Naive thymus-derived CD4-positive, alpha-beta T cell (primary cell): ENCODE measurements around the gene YPEL1. TPM values are rescaled to one million over a fixed set of nuclear protein-coding genes. Genes with fewer than 3 reads are reported as not detected.
A peak's percentile ranks its signal among the peaks of the same experiment; 100 is the strongest.
"Not testable (repeated sequence)": the region's sequence is repeated elsewhere in the genome, so short reads cannot be mapped to it uniquely, and the experiment has no call there.

Source experiments
- ATAC-seq: fragments of 150-1000 bp; cut with Tn5 transposase; 2 replicates; pipeline ENCODE4 v1.10.0; 2021; ENCODE audit warnings: mild to moderate bottlenecking, moderate library complexity
- CTCF ChIA-PET: fragments of 350-600 bp; sonication (Branson Sonifier 250); formaldehyde crosslinking; loops from one replicate; lab custom pipeline; 2021; ENCODE audit warnings: antibody characterized with exemption; lab: Charles Lee
- POLR2A ChIA-PET: fragments of 350-600 bp; sonication (Branson Sonifier 250); formaldehyde crosslinking; loops from one replicate; lab custom pipeline; 2021; ENCODE audit warnings: antibody characterized with exemption, inconsistent platforms; lab: Charles Lee
- DNase-seq, 9 donors: peaks; one replicate each; pipeline versions ENCODE4 v3.0.0 to v3.0.0-alpha.2; 2020 to 2022; ENCODE audit warnings: mixed read lengths in 1 of 9
- H3K27ac ChIP-seq: one replicate; pipeline ENCODE4 v1.7.0; 2013; ENCODE audit warnings: mild to moderate bottlenecking, low read depth, low read length, moderate library complexity
- H3K27me3 ChIP-seq, 2 donors: one replicate each; pipeline ENCODE4 v1.7.0; 2013; ENCODE audit warnings: low read length in 2 of 2, mild to moderate bottlenecking in 2 of 2, moderate library complexity in 2 of 2; ENCODE audit not compliant: control insufficient read depth in 2 of 2, insufficient read depth in 2 of 2
- H3K36me3 ChIP-seq, 3 experiments: 1 replicate in 2 of 3; 2 replicates in 1 of 3; pipeline ENCODE4 v1.7.0; 2013; ENCODE audit warnings: low read length in 3 of 3, mild to moderate bottlenecking in 3 of 3, moderate library complexity in 1 of 3; ENCODE audit not compliant: insufficient read depth in 3 of 3, control insufficient read depth in 2 of 3
- H3K4me1 ChIP-seq, 2 donors: one replicate each; pipeline ENCODE4 v1.7.0; 2013; ENCODE audit warnings: low read length in 2 of 2, mild to moderate bottlenecking in 2 of 2, moderate library complexity in 1 of 2; ENCODE audit not compliant: control insufficient read depth in 2 of 2, insufficient read depth in 2 of 2
- H3K4me3 ChIP-seq: 2 replicates; pipeline ENCODE4 v1.7.0; 2013; ENCODE audit warnings: mild to moderate bottlenecking, low read length
- H3K9me3 ChIP-seq, 3 experiments: 1 replicate in 2 of 3; 2 replicates in 1 of 3; pipeline ENCODE4 v1.7.0; 2013; ENCODE audit warnings: low read length in 3 of 3; ENCODE audit not compliant: control insufficient read depth in 2 of 3
- H3K27ac Mint-ChIP-seq, 9 donors: one replicate each; pipeline ENCODE4 v1.8.0; 2020 to 2022; ENCODE audit warnings: mixed read lengths in 9 of 9, mild to moderate bottlenecking in 8 of 9, moderate library complexity in 5 of 9, inconsistent platforms in 2 of 9
- H3K27me3 Mint-ChIP-seq, 5 donors: one replicate each; pipeline ENCODE4 v1.8.0; 2021 to 2022; ENCODE audit warnings: mixed read lengths in 5 of 5, mild to moderate bottlenecking in 1 of 5
- H3K36me3 Mint-ChIP-seq, 5 donors: one replicate each; pipeline ENCODE4 v1.8.0; 2020 to 2022; ENCODE audit warnings: mixed read lengths in 5 of 5, mild to moderate bottlenecking in 3 of 5, inconsistent platforms in 1 of 5
- H3K4me1 Mint-ChIP-seq, 7 donors: one replicate each; pipeline ENCODE4 v1.8.0; 2020 to 2022; ENCODE audit warnings: mixed read lengths in 7 of 7, mild to moderate bottlenecking in 3 of 7, inconsistent platforms in 1 of 7
- H3K4me3 Mint-ChIP-seq, 10 donors: one replicate each; pipeline ENCODE4 v1.8.0; 2020 to 2022; ENCODE audit warnings: mild to moderate bottlenecking in 10 of 10, mixed read lengths in 10 of 10, moderate library complexity in 6 of 10, inconsistent platforms in 2 of 10
- H3K9me3 Mint-ChIP-seq, 11 donors: one replicate each; pipeline ENCODE4 v1.8.0; 2020 to 2022; ENCODE audit warnings: mixed read lengths in 11 of 11, mild to moderate bottlenecking in 4 of 11, inconsistent platforms in 1 of 11, moderate library complexity in 1 of 11
- intact Hi-C, 2 donors: fragments of 100-400 bp; cut with micrococcal nuclease; formaldehyde crosslinking; loops; one replicate each; pipeline ENCODE4 v1.15.1; 2023
- polyA plus RNA-seq, 2 donors: library from polyadenylated mRNA; unstranded; fragments of 300-500 nt; fragmentation: Illumina TruSeq; gene quantifications; one replicate each; pipeline ENCODE4 v1.2.3, GENCODE V29; 2021
- total RNA-seq, 6 experiments: library from RNA in 5 of 6; stranded (reverse) in 5 of 6; gene quantifications; 1 replicate in 5 of 6; 2 replicates in 1 of 6; pipeline ENCODE4 v1.2.3 and lab custom pipeline; 2021 to 2026

The YPEL1 gene
- total and polyA plus RNA-seq, 7 experiments from 2014 or later: 1.5 to 9.5 (median 3.6) TPM

GRCh38 chr22:21694795-21695429 lies 40.7 kb downstream of the YPEL1 start:
- Histone ChIP-seq H3K4me3 (no peak overlapping the region), H3K27me3 (no peaks in the 10 kb centered on the region), H3K36me3 (peaks cover 0 to 76% (median 0%) of the 10 kb centered on the region in 3 experiments), H3K9me3 (no peaks in the 10 kb centered on the region), H3K27ac (no peak overlapping the region), H3K4me1 (no peaks in the 10 kb centered on the region)
- Mint-ChIP-seq H3K27ac (no peak overlapping the region), H3K36me3 (peaks cover 0 to 21% (median 6%) of the 10 kb centered on the region in 5 donors), H3K4me3 (no peak overlapping the region), H3K4me1 (peaks cover 2 to 5% (median 4%) of the 10 kb centered on the region in 7 donors), H3K9me3 (no peaks in the 10 kb centered on the region), H3K27me3 (no peaks in the 10 kb centered on the region)
- intact Hi-C loops: no loop called here
- ATAC-seq: no peak
- ChIA-PET CTCF (no interaction called here), POLR2A (no interaction called here)
- DNase-seq: no peak

DNA sequence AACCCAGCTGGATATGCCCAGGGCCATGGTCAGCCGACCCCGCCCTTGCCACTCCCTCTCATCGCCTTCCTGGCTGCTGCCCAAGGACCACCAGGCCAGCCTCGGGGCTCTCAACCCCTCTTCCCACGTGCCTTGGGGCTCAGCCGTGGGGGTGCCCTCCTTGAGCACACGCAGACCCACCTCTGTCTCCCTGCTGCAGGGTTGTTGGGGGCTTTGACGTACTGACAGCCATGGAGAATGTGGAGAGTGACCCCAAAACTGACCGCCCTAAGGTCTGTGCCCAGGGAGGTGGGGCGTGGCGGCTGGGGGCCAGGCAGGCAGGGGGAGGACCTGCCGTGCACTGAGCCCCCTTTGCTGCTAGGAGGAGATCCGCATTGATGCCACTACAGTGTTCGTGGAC lies 41.2 kb downstream of the YPEL1 start:
- Mint-ChIP-seq H3K4me3 (no peak overlapping the region), H3K9me3 (no peaks in the 10 kb centered on the region), H3K36me3 (peaks cover 0 to 25% (median 6%) of the 10 kb centered on the region in 5 donors), H3K27ac (no peak overlapping the region), H3K27me3 (no peaks in the 10 kb centered on the region), H3K4me1 (peaks cover 3 to 8% (median 4%) of the 10 kb centered on the region in 7 donors)
- H3K9me3 ChIP-seq: no peaks in the 10 kb centered on the region
- H3K27ac ChIP-seq: no peak overlapping the region
- H3K36me3 ChIP-seq: peaks cover 0 to 82% (median 0%) of the 10 kb centered on the region in 3 experiments
- ATAC-seq (no peak), DNase-seq (no peak)
- no peak overlapping the region for H3K4me3 ChIP-seq
- ChIA-PET POLR2A (no interaction called here), CTCF (no interaction called here)
- intact Hi-C loops: no loop called here
- no peaks in the 10 kb centered on the region for H3K4me1 ChIP-seq
- H3K27me3 ChIP-seq: no peaks in the 10 kb centered on the region

DNA sequence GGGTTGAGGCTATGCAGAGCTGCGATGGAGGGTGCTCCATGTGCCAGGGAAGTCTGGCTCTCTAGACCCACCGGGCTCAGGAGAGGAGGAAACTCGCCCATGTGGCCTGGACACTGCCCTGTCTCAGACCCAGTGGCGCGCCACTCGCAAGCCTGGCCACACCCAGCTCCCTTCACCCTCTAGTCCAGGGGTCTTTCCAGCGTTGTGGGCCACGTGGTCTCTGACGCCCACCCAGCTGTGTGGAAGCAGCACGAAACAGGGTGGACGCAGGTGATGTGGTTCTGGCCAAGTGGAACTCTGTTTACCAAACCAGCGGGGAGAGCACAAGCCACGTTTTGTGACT lies 41.6 kb downstream of the YPEL1 start:
- H3K27ac Mint-ChIP-seq: no peak overlapping the region
- Histone ChIP-seq H3K4me1 (no peaks in the 10 kb centered on the region), H3K9me3 (no peaks in the 10 kb centered on the region), H3K4me3 (no peak overlapping the region), H3K36me3 (peaks cover 0 to 86% (median 0%) of the 10 kb centered on the region in 3 experiments), H3K27me3 (no peaks in the 10 kb centered on the region), H3K27ac (no peak overlapping the region)
- no peaks in the 10 kb centered on the region for H3K27me3 Mint-ChIP-seq
- POLR2A ChIA-PET: no interaction called here
- intact Hi-C loops: no loop called here
- CTCF ChIA-PET: no interaction called here
- DNase-seq: no peak
- H3K4me3 Mint-ChIP-seq: no peak overlapping the region
- H3K36me3 Mint-ChIP-seq: peaks cover 0 to 25% (median 6%) of the 10 kb centered on the region in 5 donors
- peaks cover 3 to 8% (median 5%) of the 10 kb centered on the region in 7 donors for H3K4me1 Mint-ChIP-seq
- H3K9me3 Mint-ChIP-seq: no peaks in the 10 kb centered on the region
- ATAC-seq: no peak

GRCh38 chr22:21693333-21693998 lies 42.1 kb downstream of the YPEL1 start:
- no peak overlapping the region for H3K4me3 Mint-ChIP-seq
- ChIA-PET CTCF (no interaction called here), POLR2A (no interaction called here)
- H3K27ac ChIP-seq: no peak overlapping the region
- H3K4me1 ChIP-seq: no peaks in the 10 kb centered on the region
- no peaks in the 10 kb centered on the region for H3K9me3 Mint-ChIP-seq
- H3K4me1 Mint-ChIP-seq: peaks cover 3 to 9% (median 5%) of the 10 kb centered on the region in 7 donors
- H3K27me3 Mint-ChIP-seq: no peaks in the 10 kb centered on the region
- DNase-seq: no peak
- no peaks in the 10 kb centered on the region for H3K9me3 ChIP-seq
- no peak overlapping the region for H3K4me3 ChIP-seq
- H3K36me3 ChIP-seq: peaks cover 0 to 87% (median 0%) of the 10 kb centered on the region in 3 experiments
- H3K27me3 ChIP-seq: no peaks in the 10 kb centered on the region
- H3K36me3 Mint-ChIP-seq: peaks cover 0 to 25% (median 6%) of the 10 kb centered on the region in 5 donors
- intact Hi-C loops: no loop called here
- H3K27ac Mint-ChIP-seq: no peak overlapping the region
- ATAC-seq: no peak

DNA sequence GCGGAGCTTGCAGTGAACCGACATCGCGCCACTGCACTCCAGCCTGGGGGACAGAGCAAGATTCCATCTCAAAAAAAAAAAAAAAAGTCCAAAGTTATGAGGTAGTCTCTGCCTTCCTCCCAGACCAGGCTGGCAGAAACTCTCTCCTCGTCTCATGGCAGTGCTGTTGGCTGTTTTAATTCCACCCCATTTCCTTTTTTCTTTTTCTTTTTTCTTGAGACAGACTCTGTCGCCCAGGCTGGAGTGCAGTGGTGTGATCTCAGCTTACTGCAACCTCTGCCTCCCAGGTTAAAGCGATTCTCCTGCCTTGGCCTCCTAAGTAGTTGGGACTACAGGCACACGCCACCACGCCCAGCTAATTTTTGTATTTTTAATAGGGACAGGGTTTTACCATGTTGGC lies 42.7 kb downstream of the YPEL1 start:
- H3K27me3 Mint-ChIP-seq, H3K4me1 ChIP-seq, POLR2A ChIA-PET, H3K4me3 Mint-ChIP-seq, H3K27ac ChIP-seq, H3K9me3 ChIP-seq, H3K9me3 Mint-ChIP-seq, H3K4me1 Mint-ChIP-seq, CTCF ChIA-PET, ATAC-seq, DNase-seq, intact Hi-C loops, H3K27me3 ChIP-seq, H3K4me3 ChIP-seq: not testable (repeated sequence)
- peak overlapping the region in 1 of 9 donors; percentile 28 for H3K27ac Mint-ChIP-seq
- peaks cover 0 to 92% (median 0%) of the 10 kb centered on the region in 3 experiments for H3K36me3 ChIP-seq
- peaks cover 0 to 25% (median 6%) of the 10 kb centered on the region in 5 donors for H3K36me3 Mint-ChIP-seq

DNA sequence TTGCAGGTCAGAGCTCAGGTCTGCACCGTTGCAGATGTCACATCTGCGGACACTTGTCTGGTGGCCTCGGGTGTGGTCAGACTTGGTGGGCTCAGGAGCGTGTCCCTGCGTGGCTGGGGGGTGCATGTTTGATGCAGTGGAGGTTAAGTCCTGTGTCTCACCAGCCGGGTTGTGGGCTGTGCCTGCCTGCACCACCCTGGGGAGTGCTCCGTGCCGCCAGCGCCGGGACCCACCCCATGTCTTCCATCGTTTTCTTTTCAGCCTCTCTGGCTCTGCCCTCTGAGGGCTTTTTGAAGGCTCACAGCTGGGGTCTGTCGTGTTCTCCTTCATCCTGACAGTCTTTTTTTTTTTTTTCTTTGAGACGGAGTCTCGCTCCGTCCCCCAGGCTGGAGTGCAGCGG lies 43.8 kb downstream of the YPEL1 start:
- POLR2A ChIA-PET: no interaction called here

More for the DNA sequence above, 43.8 kb downstream of the YPEL1 start:
- Histone ChIP-seq H3K36me3 (peaks cover 0 to 93% (median 0%) of the 10 kb centered on the region in 3 experiments), H3K9me3 (no peaks in the 10 kb centered on the region), H3K4me1 (no peaks in the 10 kb centered on the region), H3K27ac (no peak overlapping the region), H3K4me3 (no peak overlapping the region), H3K27me3 (no peaks in the 10 kb centered on the region)
- H3K27me3 Mint-ChIP-seq: no peaks in the 10 kb centered on the region
- H3K36me3 Mint-ChIP-seq: peaks cover 0 to 25% (median 6%) of the 10 kb centered on the region in 5 donors
- H3K4me3 Mint-ChIP-seq: no peak overlapping the region
- no peak overlapping the region for H3K27ac Mint-ChIP-seq
- ATAC-seq (no peak), DNase-seq (no peak)
- H3K9me3 Mint-ChIP-seq: no peaks in the 10 kb centered on the region
- peaks cover 3 to 9% (median 5%) of the 10 kb centered on the region in 7 donors for H3K4me1 Mint-ChIP-seq
- intact Hi-C loops: no loop called here
- CTCF ChIA-PET: no interaction called here
